ENCODE measurements around the gene MTMR12.

Gene MTMR12

GRCh38 chr5:32339878-32340277 is 27.1 kb upstream of the MTMR12 start:
- no peak overlapping the region for H3K18ac ChIP-seq (ENCODE audit: low read length)
- peaks cover 6 to 21% of the 10 kb centered on the region in 2 donors for H3K9me3 ChIP-seq (replicated peaks in 1 of 2; ENCODE audit: control insufficient read depth in 2 of 2, insufficient read depth in 1 of 2, low read depth in 1 of 2, low read length in 2 of 2)
- no peak overlapping the region for H4K8ac ChIP-seq (ENCODE audit: low read depth, low read length)
- H2AK5ac ChIP-seq (ENCODE audit: low read depth, low read length), result no peak overlapping the region
- H3K4ac ChIP-seq (ENCODE audit: low read length), result no peak overlapping the region
- no peak overlapping the region for H2BK5ac ChIP-seq (ENCODE audit: low read length)
- H3K36me3 ChIP-seq (replicated peaks in 1 of 2; ENCODE audit: control insufficient read depth in 2 of 2, insufficient read depth in 2 of 2, low read length in 2 of 2), result no peaks in the 10 kb centered on the region
- H2BK15ac ChIP-seq (ENCODE audit: low read length), result no peak overlapping the region
- no peak overlapping the region for H3K4me2 ChIP-seq (ENCODE audit: insufficient read depth, low read length, poor library complexity, severe bottlenecking)
- H3K4me1 ChIP-seq (ENCODE audit: control insufficient read depth in 2 of 2, insufficient read depth in 1 of 2, low read depth in 1 of 2, low read length in 2 of 2), result no peaks in the 10 kb centered on the region
- no peak overlapping the region for H3K9ac ChIP-seq (ENCODE audit: low read depth, low read length, poor library complexity)
- no peaks in the 10 kb centered on the region for H3K27me3 ChIP-seq (ENCODE audit: control insufficient read depth in 3 of 3, insufficient read depth in 3 of 3, low read depth in 1 of 3, low read length in 3 of 3)
- H3K79me1 ChIP-seq (ENCODE audit: low read depth, low read length), result no peaks in the 10 kb centered on the region
- no peak overlapping the region for H2AFZ ChIP-seq (ENCODE audit: low read length)
- no peak overlapping the region for H2BK12ac ChIP-seq (ENCODE audit: low read length)
- no peak overlapping the region for H4K91ac ChIP-seq (ENCODE audit: low read depth, low read length, poor library complexity)
- no peak for DNase-seq (ENCODE audit: low spot score)
- H3K23ac ChIP-seq (ENCODE audit: low read depth, low read length, poor library complexity), result no peak overlapping the region
- no peak overlapping the region for H2BK120ac ChIP-seq (ENCODE audit: low read depth, low read length)
- H3K4me3 ChIP-seq (ENCODE audit: low read length in 2 of 2), result no peak overlapping the region
- no peak overlapping the region for H3K14ac ChIP-seq (ENCODE audit: low read length)
- WGBS, 2 donors (ENCODE audit: extremely low coverage in 2 of 2, insufficient read length in 2 of 2, insufficient replicate concordance in 1 of 2), result no CpG with 5 or more reads among the region's 4 CpGs
- no peak overlapping the region for H3K27ac ChIP-seq (replicated peaks; ENCODE audit: low read length)

GRCh38 chr5:32339198-32339597 is 26.5 kb upstream of the MTMR12 start:
- DNase-seq (ENCODE audit: low spot score), result peak; percentile 42
- Histone ChIP-seq H4K8ac (ENCODE audit: low read depth, low read length) (no peak overlapping the region), H3K4me3 (ENCODE audit: low read length in 2 of 2) (no peak overlapping the region), H3K9ac (ENCODE audit: low read depth, low read length, poor library complexity) (no peak overlapping the region), H2BK120ac (ENCODE audit: low read depth, low read length) (no peak overlapping the region), H3K27me3 (ENCODE audit: control insufficient read depth in 3 of 3, insufficient read depth in 3 of 3, low read depth in 1 of 3, low read length in 3 of 3) (no peaks in the 10 kb centered on the region), H3K23ac (ENCODE audit: low read depth, low read length, poor library complexity) (no peak overlapping the region), H3K14ac (ENCODE audit: low read length) (no peak overlapping the region), H3K4me2 (ENCODE audit: insufficient read depth, low read length, poor library complexity, severe bottlenecking) (no peak overlapping the region), H2BK15ac (ENCODE audit: low read length) (no peak overlapping the region), H4K91ac (ENCODE audit: low read depth, low read length, poor library complexity) (no peak overlapping the region), H2AK5ac (ENCODE audit: low read depth, low read length) (no peak overlapping the region), H3K27ac (replicated peaks; ENCODE audit: low read length) (no peak overlapping the region), H3K9me3 (replicated peaks in 1 of 2; ENCODE audit: control insufficient read depth in 2 of 2, insufficient read depth in 1 of 2, low read depth in 1 of 2, low read length in 2 of 2) (peaks cover 6 to 21% of the 10 kb centered on the region in 2 donors), H2BK12ac (ENCODE audit: low read length) (no peak overlapping the region), H3K4ac (ENCODE audit: low read length) (no peak overlapping the region), H3K18ac (ENCODE audit: low read length) (no peak overlapping the region), H3K4me1 (ENCODE audit: control insufficient read depth in 2 of 2, insufficient read depth in 1 of 2, low read depth in 1 of 2, low read length in 2 of 2) (no peaks in the 10 kb centered on the region), H2AFZ (ENCODE audit: low read length) (no peak overlapping the region), H2BK5ac (ENCODE audit: low read length) (no peak overlapping the region), H3K79me1 (ENCODE audit: low read depth, low read length) (no peaks in the 10 kb centered on the region), H3K36me3 (replicated peaks in 1 of 2; ENCODE audit: control insufficient read depth in 2 of 2, insufficient read depth in 2 of 2, low read length in 2 of 2) (no peaks in the 10 kb centered on the region)
- WGBS, 2 donors (ENCODE audit: extremely low coverage in 2 of 2, insufficient read length in 2 of 2, insufficient replicate concordance in 1 of 2), result no CpG with 5 or more reads among the region's 2 CpGs

- no CpG with 5 or more reads among the region's 10 CpGs for WGBS, 2 donors (ENCODE audit: extremely low coverage in 2 of 2, insufficient read length in 2 of 2, insufficient replicate concordance in 1 of 2)
Observed at GRCh38 chr5:32332966-32333365, 20.2 kb upstream of the MTMR12 start.

GRCh38 chr5:32332361-32332760 is 19.6 kb upstream of the MTMR12 start:
- Histone ChIP-seq H4K91ac (ENCODE audit: low read depth, low read length, poor library complexity) (no peak overlapping the region), H3K4ac (ENCODE audit: low read length) (no peak overlapping the region), H2BK120ac (ENCODE audit: low read depth, low read length) (no peak overlapping the region), H2BK12ac (ENCODE audit: low read length) (no peak overlapping the region), H3K14ac (ENCODE audit: low read length) (no peak overlapping the region), H3K4me2 (ENCODE audit: insufficient read depth, low read length, poor library complexity, severe bottlenecking) (no peak overlapping the region), H3K18ac (ENCODE audit: low read length) (no peak overlapping the region), H3K9me3 (replicated peaks in 1 of 2; ENCODE audit: control insufficient read depth in 2 of 2, insufficient read depth in 1 of 2, low read depth in 1 of 2, low read length in 2 of 2) (no peaks in the 10 kb centered on the region), H2BK5ac (ENCODE audit: low read length) (no peak overlapping the region), H3K36me3 (replicated peaks in 1 of 2; ENCODE audit: control insufficient read depth in 2 of 2, insufficient read depth in 2 of 2, low read length in 2 of 2) (no peaks in the 10 kb centered on the region), H2AK5ac (ENCODE audit: low read depth, low read length) (no peak overlapping the region), H3K4me1 (ENCODE audit: control insufficient read depth in 2 of 2, insufficient read depth in 1 of 2, low read depth in 1 of 2, low read length in 2 of 2) (peaks cover 0 to 2% of the 10 kb centered on the region in 2 donors), H3K27me3 (ENCODE audit: control insufficient read depth in 3 of 3, insufficient read depth in 3 of 3, low read depth in 1 of 3, low read length in 3 of 3) (peaks cover 0 to 5% (median 0%) of the 10 kb centered on the region in 3 experiments), H3K79me1 (ENCODE audit: low read depth, low read length) (no peaks in the 10 kb centered on the region), H3K9ac (ENCODE audit: low read depth, low read length, poor library complexity) (no peak overlapping the region), H3K4me3 (ENCODE audit: low read length in 2 of 2) (no peak overlapping the region), H4K8ac (ENCODE audit: low read depth, low read length) (no peak overlapping the region), H3K27ac (replicated peaks; ENCODE audit: low read length) (no peak overlapping the region), H3K23ac (ENCODE audit: low read depth, low read length, poor library complexity) (no peak overlapping the region), H2AFZ (ENCODE audit: low read length) (no peak overlapping the region), H2BK15ac (ENCODE audit: low read length) (no peak overlapping the region)
- no CpG with 5 or more reads among the region's 1 CpG for WGBS, 2 donors (ENCODE audit: extremely low coverage in 2 of 2, insufficient read length in 2 of 2, insufficient replicate concordance in 1 of 2)
- no peak for DNase-seq (ENCODE audit: low spot score)

More at GRCh38 chr5:32332966-32333365, 20.2 kb upstream of the MTMR12 start:
- peaks cover 0 to 5% (median 0%) of the 10 kb centered on the region in 3 experiments for H3K27me3 ChIP-seq (ENCODE audit: control insufficient read depth in 3 of 3, insufficient read depth in 3 of 3, low read depth in 1 of 3, low read length in 3 of 3)
- H3K36me3 ChIP-seq (replicated peaks in 1 of 2; ENCODE audit: control insufficient read depth in 2 of 2, insufficient read depth in 2 of 2, low read length in 2 of 2), result no peaks in the 10 kb centered on the region
- no peak overlapping the region for H3K4me3 ChIP-seq (ENCODE audit: low read length in 2 of 2)
- DNase-seq (ENCODE audit: low spot score), result no peak
- no peak overlapping the region for H2AK5ac ChIP-seq (ENCODE audit: low read depth, low read length)
- no peaks in the 10 kb centered on the region for H3K9me3 ChIP-seq (replicated peaks in 1 of 2; ENCODE audit: control insufficient read depth in 2 of 2, insufficient read depth in 1 of 2, low read depth in 1 of 2, low read length in 2 of 2)
- no peak overlapping the region for H3K18ac ChIP-seq (ENCODE audit: low read length)
- no peak overlapping the region for H3K23ac ChIP-seq (ENCODE audit: low read depth, low read length, poor library complexity)
- H2BK15ac ChIP-seq (ENCODE audit: low read length), result no peak overlapping the region
- no peak overlapping the region for H3K14ac ChIP-seq (ENCODE audit: low read length)
- H2BK12ac ChIP-seq (ENCODE audit: low read length), result no peak overlapping the region
- no peak overlapping the region for H3K27ac ChIP-seq (replicated peaks; ENCODE audit: low read length)
- no peak overlapping the region for H2BK120ac ChIP-seq (ENCODE audit: low read depth, low read length)
- peaks cover 0 to 2% of the 10 kb centered on the region in 2 donors for H3K4me1 ChIP-seq (ENCODE audit: control insufficient read depth in 2 of 2, insufficient read depth in 1 of 2, low read depth in 1 of 2, low read length in 2 of 2)
- no peak overlapping the region for H3K4me2 ChIP-seq (ENCODE audit: insufficient read depth, low read length, poor library complexity, severe bottlenecking)
- H4K91ac ChIP-seq (ENCODE audit: low read depth, low read length, poor library complexity), result no peak overlapping the region
- H3K9ac ChIP-seq (ENCODE audit: low read depth, low read length, poor library complexity), result no peak overlapping the region
- no peak overlapping the region for H3K4ac ChIP-seq (ENCODE audit: low read length)
- no peak overlapping the region for H2AFZ ChIP-seq (ENCODE audit: low read length)
- H2BK5ac ChIP-seq (ENCODE audit: low read length), result no peak overlapping the region
- H3K79me1 ChIP-seq (ENCODE audit: low read depth, low read length), result no peaks in the 10 kb centered on the region
- H4K8ac ChIP-seq (ENCODE audit: low read depth, low read length), result no peak overlapping the region

Data from neuronal stem cell (in vitro differentiated cells).